ENCODE measurements around the gene SLC6A3. TPM values are rescaled to one million over a fixed set of nuclear protein-coding genes. Genes with fewer than 3 reads are reported as not detected.

The SLC6A3 gene
- total RNA-seq, 4 donors from 2014 or later = 0.20 to 0.90 TPM; not detected in 2

DNA sequence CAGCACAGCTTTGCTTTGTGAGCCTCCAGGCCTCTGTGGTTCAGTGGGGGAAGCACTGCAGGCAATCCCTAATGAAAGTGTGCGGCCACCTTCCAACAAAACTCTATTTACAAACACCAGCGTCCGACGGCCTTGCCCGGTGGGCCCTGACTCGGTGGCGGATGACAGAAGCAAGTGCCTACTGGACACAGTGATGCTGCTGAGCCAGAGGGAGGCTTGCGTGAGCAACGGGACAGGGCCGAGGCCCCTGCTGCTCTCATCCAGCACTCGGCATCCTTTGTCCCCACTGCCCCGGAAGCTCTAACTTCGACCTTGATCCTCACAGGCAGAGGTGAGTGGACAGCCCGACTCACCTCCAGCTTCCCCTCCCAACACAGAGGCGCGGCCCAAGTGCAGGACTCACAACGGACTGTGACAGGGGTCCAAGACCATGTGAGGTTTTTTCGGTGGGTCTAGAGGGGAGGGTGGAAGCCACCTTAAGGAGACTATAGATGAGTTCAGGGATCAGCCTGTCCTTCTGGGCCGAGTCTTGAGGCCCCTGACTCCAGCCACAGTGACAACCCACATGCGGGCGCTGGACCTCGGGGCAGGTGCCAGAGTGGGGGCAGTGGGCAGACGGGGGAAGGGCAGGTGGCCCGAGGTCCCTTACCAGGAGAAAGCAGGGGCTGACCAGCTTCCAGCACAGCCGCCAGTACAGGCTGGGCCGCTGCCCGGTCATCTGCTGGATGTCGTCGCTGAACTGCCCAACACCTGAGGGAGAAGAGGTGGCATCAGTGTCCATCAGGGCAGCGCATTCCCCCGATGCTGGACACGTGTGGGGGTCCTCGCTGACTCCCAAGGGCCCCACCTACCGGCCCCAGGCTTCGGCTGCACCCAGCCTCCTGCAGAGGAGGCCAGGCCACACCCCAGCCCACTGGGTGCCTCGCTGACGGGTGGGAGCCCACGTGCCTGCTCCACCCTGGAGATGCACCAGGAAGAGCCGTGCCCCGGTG is 39.4 kb downstream of the SLC6A3 start:
- H3K4me1 ChIP-seq = no peaks in the 10 kb centered on the region
- TF ChIP-seq, protein P1, sequence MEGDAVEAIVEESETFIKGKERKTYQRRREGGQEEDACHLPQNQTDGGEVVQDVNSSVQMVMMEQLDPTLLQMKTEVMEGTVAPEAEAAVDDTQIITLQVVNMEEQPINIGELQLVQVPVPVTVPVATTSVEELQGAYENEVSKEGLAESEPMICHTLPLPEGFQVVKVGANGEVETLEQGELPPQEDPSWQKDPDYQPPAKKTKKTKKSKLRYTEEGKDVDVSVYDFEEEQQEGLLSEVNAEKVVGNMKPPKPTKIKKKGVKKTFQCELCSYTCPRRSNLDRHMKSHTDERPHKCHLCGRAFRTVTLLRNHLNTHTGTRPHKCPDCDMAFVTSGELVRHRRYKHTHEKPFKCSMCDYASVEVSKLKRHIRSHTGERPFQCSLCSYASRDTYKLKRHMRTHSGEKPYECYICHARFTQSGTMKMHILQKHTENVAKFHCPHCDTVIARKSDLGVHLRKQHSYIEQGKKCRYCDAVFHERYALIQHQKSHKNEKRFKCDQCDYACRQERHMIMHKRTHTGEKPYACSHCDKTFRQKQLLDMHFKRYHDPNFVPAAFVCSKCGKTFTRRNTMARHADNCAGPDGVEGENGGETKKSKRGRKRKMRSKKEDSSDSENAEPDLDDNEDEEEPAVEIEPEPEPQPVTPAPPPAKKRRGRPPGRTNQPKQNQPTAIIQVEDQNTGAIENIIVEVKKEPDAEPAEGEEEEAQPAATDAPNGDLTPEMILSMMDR (IDR thresholded peaks at IDR 0.05) = no peak
- TF ChIP-seq EP300 (IDR thresholded peaks at IDR 0.05) (no peak), POLR2A (IDR thresholded peaks at IDR 0.05) (no peak)
- H3K27me3 ChIP-seq = peaks cover 0 to 5% of the 10 kb centered on the region in 2 donors
- no peak overlapping the region for H3K27ac ChIP-seq
- no peaks in the 10 kb centered on the region for H3K9me3 ChIP-seq
- no peak overlapping the region for H3K4me3 ChIP-seq
- no peak for DNase-seq (ENCODE audit: low spot score in 2 of 2)
- WGBS, 2 donors = 81 to 84% methylated on average over 30 to 40 of the region's 40 CpGs
- H3K36me3 ChIP-seq = no peaks in the 10 kb centered on the region

DNA sequence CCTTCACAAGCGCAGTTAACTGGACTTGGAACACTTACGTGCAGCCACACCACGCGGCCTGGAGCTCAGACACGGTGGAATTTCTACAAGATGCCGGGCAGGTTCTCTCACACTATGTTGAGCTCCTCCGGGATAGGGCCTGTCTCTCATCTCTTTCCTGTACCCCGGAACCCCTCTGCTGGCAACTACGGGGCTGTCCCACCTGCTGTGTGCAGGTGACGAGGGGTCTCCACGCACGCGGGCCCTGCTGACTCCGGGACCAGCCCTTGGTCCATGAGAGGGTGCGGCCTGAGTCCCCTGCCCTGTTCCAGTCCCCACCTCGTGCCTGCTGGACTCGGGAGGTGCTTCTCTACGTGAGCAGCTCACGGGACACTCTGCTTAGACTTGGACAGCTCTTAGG is 40.1 kb downstream of the SLC6A3 start:
- DNase-seq (ENCODE audit: low spot score in 2 of 2) = no peak
- peaks cover 0 to 4% of the 10 kb centered on the region in 2 donors for H3K27me3 ChIP-seq
- H3K4me1 ChIP-seq = no peaks in the 10 kb centered on the region
- H3K27ac ChIP-seq = no peak overlapping the region
- H3K4me3 ChIP-seq = no peak overlapping the region
- H3K36me3 ChIP-seq = no peaks in the 10 kb centered on the region
- WGBS, 2 donors = 76 to 77% methylated on average over 17 to 19 of the region's 19 CpGs
- TF ChIP-seq POLR2A (IDR thresholded peaks at IDR 0.05) (no peak), EP300 (IDR thresholded peaks at IDR 0.05) (no peak)
- TF ChIP-seq, protein P1 (IDR thresholded peaks at IDR 0.05) = no peak
- H3K9me3 ChIP-seq = peaks cover 0 to 5% (median 0%) of the 10 kb centered on the region in 4 donors

DNA sequence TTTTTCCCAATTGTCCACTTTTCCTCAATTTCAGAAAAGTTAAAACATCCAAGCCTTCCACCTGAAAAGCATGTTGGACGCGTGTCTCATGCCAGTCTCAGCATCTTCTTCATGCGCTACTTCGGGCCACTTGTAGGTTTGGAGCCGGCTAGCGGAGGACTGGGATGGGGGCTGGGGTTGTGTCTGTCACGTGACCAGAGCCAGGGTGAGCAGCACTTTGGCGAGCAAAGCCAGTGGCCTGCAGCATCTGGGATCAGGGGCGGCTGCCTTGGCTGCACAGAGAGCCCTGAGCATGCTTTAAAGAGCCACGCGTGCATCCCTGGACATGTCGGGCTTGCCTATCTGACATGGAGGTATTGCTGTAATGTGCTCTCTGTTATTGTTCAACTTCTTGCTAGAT is 41.2 kb downstream of the SLC6A3 start:
- no peak for DNase-seq (ENCODE audit: low spot score in 2 of 2)
- H3K36me3 ChIP-seq = no peaks in the 10 kb centered on the region
- H3K27ac ChIP-seq = no peak overlapping the region
- peaks cover 0 to 15% (median 0%) of the 10 kb centered on the region in 4 donors for H3K9me3 ChIP-seq
- H3K4me3 ChIP-seq = no peak overlapping the region
- H3K4me1 ChIP-seq = no peaks in the 10 kb centered on the region
- peaks cover 0 to 4% of the 10 kb centered on the region in 2 donors for H3K27me3 ChIP-seq
- TF ChIP-seq EP300 (IDR thresholded peaks at IDR 0.05) = no peak
- no peak for TF ChIP-seq POLR2A (IDR thresholded peaks at IDR 0.05)
- TF ChIP-seq, protein P1 (IDR thresholded peaks at IDR 0.05) = no peak
- 59 to 60% methylated on average over 12 of the region's 12 CpGs for WGBS, 2 donors

DNA sequence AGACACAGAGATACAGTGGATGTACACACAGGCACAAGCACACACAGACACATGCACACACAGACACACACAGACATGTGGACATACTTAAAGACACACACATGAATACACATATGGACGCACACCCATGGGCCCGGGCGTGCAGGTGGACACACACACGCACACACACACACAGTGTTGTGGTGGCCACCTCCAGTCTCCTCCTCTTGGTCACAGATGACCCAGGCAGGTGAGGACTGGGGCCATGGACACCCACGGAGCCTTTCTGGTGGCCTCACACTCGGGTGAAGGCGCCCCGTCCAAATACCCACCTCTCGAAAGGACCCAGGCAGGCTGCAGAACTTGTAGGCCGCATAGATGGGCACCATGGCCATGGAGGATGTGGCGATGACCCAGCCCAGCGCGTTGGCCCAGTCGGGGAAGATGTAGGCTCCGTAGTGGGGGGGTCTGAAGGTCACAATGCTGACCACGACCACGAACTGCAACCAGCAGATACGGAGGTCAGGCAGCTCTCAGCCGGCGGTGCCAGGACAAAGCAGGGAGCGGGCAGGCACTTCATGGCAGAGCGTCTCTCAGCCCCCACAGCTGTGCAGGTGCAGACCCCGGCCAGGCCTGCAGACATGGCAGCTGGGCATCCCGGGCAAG is 42.5 kb downstream of the SLC6A3 start:
- Histone ChIP-seq H3K36me3 (no peaks in the 10 kb centered on the region), H3K4me3 (no peak overlapping the region), H3K27me3 (no peaks in the 10 kb centered on the region), H3K4me1 (no peaks in the 10 kb centered on the region), H3K9me3 (peaks cover 0 to 22% (median 0%) of the 10 kb centered on the region in 4 donors), H3K27ac (no peak overlapping the region)
- TF ChIP-seq EP300 (IDR thresholded peaks at IDR 0.05) = no peak
- no peak for TF ChIP-seq POLR2A (IDR thresholded peaks at IDR 0.05)
- TF ChIP-seq, protein P1 (IDR thresholded peaks at IDR 0.05) = no peak
- DNase-seq (ENCODE audit: low spot score in 2 of 2) = no peak
- 86 to 92% methylated on average over 10 to 24 of the region's 24 CpGs for WGBS, 2 donors

Measured in tibial nerve (tissue), 4 donors.